IMR-90 (cell line): ENCODE data around the gene AKIP1. TPM values are rescaled to one million over a fixed set of nuclear protein-coding genes. Genes with fewer than 3 reads are reported as not detected.

Experiments used
- ATAC-seq: fragments of 200-7000 bp; cut with Tn5 transposase; 2 replicates; pipeline ENCODE4 v1.9.1; 2020; ENCODE audit warnings: low read depth, mild to moderate bottlenecking, moderate library complexity
- BruUV-seq: library from RNA; stranded (reverse); fragments of 400-500 nt; replicated peaks from 2 replicates; lab custom pipeline; 2021; lab: Mats Ljungman, UMichigan
- CTCF ChIA-PET: fragments of 300-600 bp; formaldehyde crosslinking; extraction: SDS; loops from one replicate; lab custom pipeline; 2021; ENCODE audit warnings: antibody characterized with exemption; lab: Yijun Ruan, JAX
- POLR2A ChIA-PET: fragments of 300-600 bp; sonication (Branson Sonifier 250); formaldehyde crosslinking; loops from one replicate; lab custom pipeline; 2022; ENCODE audit warnings: antibody characterized with exemption; ENCODE audit not compliant: unreplicated experiment; lab: Charles Lee
- DNase-seq: peaks from one replicate; pipeline ENCODE4 v3.0.0; 2013
- H2AFZ ChIP-seq: replicated peaks from 2 replicates; pipeline ENCODE3; 2013; ENCODE audit warnings: low read length, mild to moderate bottlenecking; ENCODE audit not compliant: poor library complexity
- H2AK5ac ChIP-seq: 2 replicates; pipeline ENCODE4 v1.6.1; 2013; ENCODE audit warnings: low read depth, low read length, inconsistent platforms
- H2AK9ac ChIP-seq: replicated peaks from 2 replicates; pipeline ENCODE3; 2013; ENCODE audit warnings: mild to moderate bottlenecking, low read depth, low read length, moderate library complexity; ENCODE audit not compliant: poor library complexity
- H2BK120ac ChIP-seq: 2 replicates; pipeline ENCODE4 v1.6.1; 2013; ENCODE audit warnings: low read depth, low read length, inconsistent platforms
- H2BK15ac ChIP-seq: 3 replicates; pipeline ENCODE4 v1.6.1; 2013; ENCODE audit warnings: low read depth, low read length, inconsistent platforms
- H2BK20ac ChIP-seq: 2 replicates; pipeline ENCODE4 v1.6.1; 2013; ENCODE audit warnings: low read depth, mild to moderate bottlenecking, inconsistent platforms, low read length, moderate library complexity
- H2BK5ac ChIP-seq: 2 replicates; pipeline ENCODE4 v1.6.1; 2013; ENCODE audit warnings: mild to moderate bottlenecking, low read depth, low read length, inconsistent platforms; ENCODE audit not compliant: poor library complexity, severe bottlenecking
- H3K14ac ChIP-seq: replicated peaks from 2 replicates; pipeline ENCODE4 v1.6.1; 2013; ENCODE audit warnings: low read depth, low read length, inconsistent platforms
- H3K18ac ChIP-seq: 2 replicates; pipeline ENCODE4 v1.6.1; 2013; ENCODE audit warnings: low read depth, low read length, control low read depth
- H3K23ac ChIP-seq: 2 replicates; pipeline ENCODE4 v1.6.1; 2013; ENCODE audit warnings: low read depth, low read length, inconsistent platforms
- H3K27ac ChIP-seq: 2 replicates; pipeline ENCODE4 v1.5.1; 2013; ENCODE audit warnings: mild to moderate bottlenecking, control low read depth, low read length; ENCODE audit not compliant: insufficient read depth
- H3K27me3 ChIP-seq: 2 replicates; pipeline ENCODE4 v1.6.1; 2013; ENCODE audit warnings: low read length; ENCODE audit not compliant: control insufficient read depth, insufficient read depth
- H3K36me3 ChIP-seq: 2 replicates; pipeline ENCODE4 v1.6.1; 2013; ENCODE audit warnings: low read length, mixed read lengths; ENCODE audit not compliant: control insufficient read depth, insufficient read depth
- H3K4ac ChIP-seq: 2 replicates; pipeline ENCODE4 v1.6.1; 2013; ENCODE audit warnings: low read depth, low read length, inconsistent platforms
- H3K4me1 ChIP-seq: 2 replicates; pipeline ENCODE4 v1.6.1; 2013; ENCODE audit warnings: low read length, mixed read lengths; ENCODE audit not compliant: control insufficient read depth, insufficient read depth
- H3K4me2 ChIP-seq: 2 replicates; pipeline ENCODE4 v1.6.1; 2013; ENCODE audit warnings: low read depth, mild to moderate bottlenecking, control low read depth, low read length, moderate library complexity
- H3K4me3 ChIP-seq: 2 replicates; pipeline ENCODE4 v1.5.1; 2013; ENCODE audit warnings: low read depth, mild to moderate bottlenecking, control low read depth, low read length, moderate library complexity; ENCODE audit not compliant: insufficient read depth
- H3K56ac ChIP-seq: 2 replicates; pipeline ENCODE4 v1.6.1; 2013; ENCODE audit warnings: low read length, inconsistent platforms; ENCODE audit not compliant: insufficient read depth; ENCODE audit errors: extremely low read depth
- H3K79me1 ChIP-seq, 2 experiments: 2 replicates each; pipeline ENCODE4 v1.6.1; 2013; ENCODE audit warnings: low read length in 2 of 2, inconsistent platforms in 1 of 2, low read depth in 1 of 2
- H3K9ac ChIP-seq: 2 replicates; pipeline ENCODE4 v1.6.1; 2013; ENCODE audit warnings: low read depth, low read length, control low read depth
- H3K9me1 ChIP-seq: 2 replicates; pipeline ENCODE4 v1.6.1; 2013; ENCODE audit warnings: low read length, inconsistent platforms; ENCODE audit not compliant: insufficient read depth
- H3K9me3 ChIP-seq: 2 replicates; pipeline ENCODE4 v1.6.1; 2013; ENCODE audit warnings: low read length; ENCODE audit not compliant: control insufficient read depth, insufficient read depth
- H4K20me1 ChIP-seq: 2 replicates; pipeline ENCODE4 v1.6.1; 2013; ENCODE audit warnings: low read length, inconsistent platforms; ENCODE audit not compliant: insufficient read depth
- H4K5ac ChIP-seq: 2 replicates; pipeline ENCODE4 v1.6.1; 2013; ENCODE audit warnings: mild to moderate bottlenecking, low read depth, low read length, control low read depth
- H4K8ac ChIP-seq, 2 experiments: 2 replicates each; pipeline ENCODE4 v1.6.1; 2013; ENCODE audit warnings: low read depth in 2 of 2, low read length in 2 of 2, control low read depth in 1 of 2, inconsistent platforms in 1 of 2
- H4K91ac ChIP-seq: 2 replicates; pipeline ENCODE4 v1.6.1; 2013; ENCODE audit warnings: low read depth, low read length, inconsistent platforms; ENCODE audit not compliant: insufficient read depth
- BHLHE40 ChIP-seq: fragments of 150-350 bp; IDR thresholded peaks from 2 replicates; pipeline ENCODE4 v1.6.1; 2016; ENCODE audit warnings: mild to moderate bottlenecking, low read depth, low read length
- CHD1 ChIP-seq: IDR thresholded peaks from 2 replicates; pipeline ENCODE4 v1.6.1; 2012; ENCODE audit warnings: low read depth, low read length, improper control_type of control experiment
- CTCF ChIP-seq: conservative IDR thresholded peaks from 2 replicates; pipeline ENCODE4 v1.5.1; 2012; ENCODE audit warnings: mild to moderate bottlenecking, low read depth, low read length, improper control_type of control experiment
- ELK1 ChIP-seq: fragments of 150-350 bp; IDR thresholded peaks from 2 replicates; pipeline ENCODE4 v1.6.1; 2016; ENCODE audit warnings: low read depth, mild to moderate bottlenecking, low read length, moderate library complexity, borderline replicate concordance
- MAFK ChIP-seq: IDR thresholded peaks from 2 replicates; pipeline ENCODE4 v1.6.1; 2012; ENCODE audit warnings: low read depth, low read length, improper control_type of control experiment
- MAZ ChIP-seq: IDR thresholded peaks from 2 replicates; pipeline ENCODE4 v1.6.1; 2012; ENCODE audit warnings: low read depth, mild to moderate bottlenecking, low read length, improper control_type of control experiment, moderate library complexity, borderline replicate concordance
- MXI1 ChIP-seq: IDR thresholded peaks from 2 replicates; pipeline ENCODE4 v1.6.1; 2012; ENCODE audit warnings: low read depth, mild to moderate bottlenecking, low read length, moderate library complexity, borderline replicate concordance
- NFE2L2 ChIP-seq: fragments of 150-350 bp; IDR thresholded peaks from 2 replicates; pipeline ENCODE4 v1.6.1; 2016; ENCODE audit warnings: low read depth, mild to moderate bottlenecking, low read length
- POLR2A ChIP-seq: IDR thresholded peaks from 2 replicates; pipeline ENCODE4 v1.6.1; 2012; ENCODE audit warnings: mild to moderate bottlenecking, low read depth, low read length
- RFX5 ChIP-seq: IDR thresholded peaks from 2 replicates; pipeline ENCODE4 v1.8.0; 2012; ENCODE audit warnings: low read depth, mild to moderate bottlenecking, low read length, moderate library complexity
- SMC3 ChIP-seq: fragments of 150-350 bp; IDR thresholded peaks from 2 replicates; pipeline ENCODE4 v1.6.1; 2016; ENCODE audit warnings: low read depth, mild to moderate bottlenecking, antibody characterized with exemption, low read length, moderate library complexity
- USF2 ChIP-seq: fragments of 150-350 bp; IDR thresholded peaks from 2 replicates; pipeline ENCODE4 v1.6.1; 2017; ENCODE audit warnings: mild to moderate bottlenecking, antibody characterized with exemption, low read length, low read depth
- WGBS, 2 experiments: methylation state at CpG; one replicate each; pipeline versions ENCODE4 v1.1.5 to v1.1.7; 2013; ENCODE audit warnings: missing lambda C conversion rate in 2 of 2; ENCODE audit not compliant: insufficient read length in 1 of 2; ENCODE audit errors: extremely low coverage in 2 of 2; 5-methylcytosine and 5-hydroxymethylcytosine counted together
- dilution Hi-C: fragments of 300-500 bp; cut with HindIII; formaldehyde crosslinking; loops from one replicate; pipeline ENCODE4 v1.14.3; 2018; ENCODE audit warnings: low sequenced_read_pairs; ENCODE audit not compliant: unreplicated experiment
- in situ Hi-C: fragments of 300-500 bp; cut with MboI; formaldehyde crosslinking; loops from 3 replicates; pipeline ENCODE4 v1.14.3; 2019; ENCODE audit warnings: low sequenced_read_pairs, inconsistent platforms, mixed read lengths
- intact Hi-C: fragments of 100-400 bp; cut with micrococcal nuclease; formaldehyde crosslinking; loops from 2 replicates; pipeline ENCODE4 v1.10.0; 2022
- polyA plus RNA-seq, 3 experiments: library from polyadenylated mRNA; depleted of rRNA; stranded (reverse); fragments of >200 nt; gene quantifications; 2 replicates each; pipeline ENCODE4 v1.2.3, GENCODE V29; 2012; ENCODE audit warnings: low replicate concordance in 1 of 3
- total RNA-seq: library from RNA; depleted of rRNA; stranded (reverse); fragments of >200 nt; gene quantifications from 2 replicates; pipeline ENCODE4 v1.2.3, GENCODE V29; 2012

AKIP1 gene
- total and polyA plus RNA-seq, 2 of the 4 experiments (the other 2 are of a cell fraction), result 33.9 to 36.0 TPM

GRCh38 chr11:8967184-8967583 is 56.2 kb downstream of the AKIP1 start:
- Histone ChIP-seq H2BK20ac (no peak overlapping the region), H3K4me3 (no peak overlapping the region), H2AK5ac (no peak overlapping the region), H3K4ac (no peak overlapping the region), H2BK120ac (no peak overlapping the region), H4K5ac (no peak overlapping the region), H4K8ac (no peak overlapping the region), H3K18ac (no peak overlapping the region), H3K56ac (no peak overlapping the region), H2BK15ac (no peak overlapping the region), H3K9me3 (no peaks in the 10 kb centered on the region), H3K4me2 (no peak overlapping the region), H3K4me1 (peaks cover 6% of the 10 kb centered on the region), H4K91ac (no peak overlapping the region), H3K14ac (no peak overlapping the region), H3K23ac (no peak overlapping the region), H2AK9ac (no peak overlapping the region), H3K9ac (no peak overlapping the region), H4K20me1 (no peaks in the 10 kb centered on the region), H3K9me1 (0 out of 2 replicates have a peak, but pooled peaks cover 4% of the 10 kb centered on the region), H3K79me1 (peaks cover 15 to 33% of the 10 kb centered on the region in 2 experiments), H2AFZ (no peak overlapping the region), H3K27me3 (no peaks in the 10 kb centered on the region), H2BK5ac (no peak overlapping the region), H3K27ac (no peak overlapping the region), H3K36me3 (no peaks in the 10 kb centered on the region)
- in situ Hi-C loops, result loop anchor here (25.0 kb wide), 1 partner anchor 730 kb away; no protein-coding TSS in a partner anchor
- dilution Hi-C loops, result no loop called here
- ATAC-seq, result no peak
- BruUV-seq, result no TSS peak
- no peak for TF ChIP-seq MXI1
- no peak for TF ChIP-seq NFE2L2
- no peak for TF ChIP-seq CTCF
- TF ChIP-seq POLR2A, result no peak
- TF ChIP-seq CHD1, result no peak
- no peak for TF ChIP-seq ELK1
- no peak for TF ChIP-seq USF2
- TF ChIP-seq MAZ, result no peak
- no peak for TF ChIP-seq BHLHE40
- no peak for TF ChIP-seq MAFK
- TF ChIP-seq RFX5, result no peak
- no peak for TF ChIP-seq SMC3
- POLR2A ChIA-PET, result interaction anchor here (0.8 kb wide), 1 partner anchor 128 kb away, joined by 4 read pairs; no protein-coding TSS in a partner anchor
- no peak for DNase-seq
- CTCF ChIA-PET, result no interaction called here
- WGBS, 2 experiments, result no CpG with 5 or more reads among the region's 8 CpGs
- intact Hi-C loops, result no loop called here
